Measurements from ENCODE around the gene PPP3CB.

DNA sequence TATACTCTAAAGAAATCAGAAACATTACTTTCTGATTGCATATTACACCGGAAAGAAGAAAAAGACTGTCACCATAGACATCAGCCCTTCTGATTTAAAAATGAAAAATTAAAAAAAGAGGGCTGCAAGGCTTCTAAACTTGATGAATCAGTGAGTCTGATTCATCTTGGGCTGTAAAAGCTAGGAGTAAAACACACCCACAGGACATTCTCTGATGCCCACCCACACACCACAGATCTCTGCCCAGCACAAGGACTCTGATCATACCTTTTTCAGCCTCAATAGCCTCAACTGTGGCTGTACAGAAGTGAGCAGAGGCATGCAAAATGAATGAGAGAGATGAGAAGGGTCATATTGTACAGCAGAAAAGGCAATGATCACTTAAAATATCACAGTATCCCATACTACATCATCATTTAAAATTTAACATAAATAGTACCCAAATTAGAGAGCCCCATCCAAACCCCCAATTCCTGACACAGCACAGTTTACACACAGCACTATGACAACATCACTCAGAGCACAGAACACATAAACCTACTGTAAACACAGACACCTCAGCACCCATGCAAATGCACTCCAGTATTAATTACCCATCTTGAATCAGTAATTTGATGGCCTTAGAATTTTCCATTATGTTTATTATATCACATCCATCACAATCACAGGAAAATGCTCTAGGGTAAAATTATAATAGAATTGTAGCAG lies 56.1 kb downstream of the PPP3CB start:
- TF ChIP-seq, protein P1, sequence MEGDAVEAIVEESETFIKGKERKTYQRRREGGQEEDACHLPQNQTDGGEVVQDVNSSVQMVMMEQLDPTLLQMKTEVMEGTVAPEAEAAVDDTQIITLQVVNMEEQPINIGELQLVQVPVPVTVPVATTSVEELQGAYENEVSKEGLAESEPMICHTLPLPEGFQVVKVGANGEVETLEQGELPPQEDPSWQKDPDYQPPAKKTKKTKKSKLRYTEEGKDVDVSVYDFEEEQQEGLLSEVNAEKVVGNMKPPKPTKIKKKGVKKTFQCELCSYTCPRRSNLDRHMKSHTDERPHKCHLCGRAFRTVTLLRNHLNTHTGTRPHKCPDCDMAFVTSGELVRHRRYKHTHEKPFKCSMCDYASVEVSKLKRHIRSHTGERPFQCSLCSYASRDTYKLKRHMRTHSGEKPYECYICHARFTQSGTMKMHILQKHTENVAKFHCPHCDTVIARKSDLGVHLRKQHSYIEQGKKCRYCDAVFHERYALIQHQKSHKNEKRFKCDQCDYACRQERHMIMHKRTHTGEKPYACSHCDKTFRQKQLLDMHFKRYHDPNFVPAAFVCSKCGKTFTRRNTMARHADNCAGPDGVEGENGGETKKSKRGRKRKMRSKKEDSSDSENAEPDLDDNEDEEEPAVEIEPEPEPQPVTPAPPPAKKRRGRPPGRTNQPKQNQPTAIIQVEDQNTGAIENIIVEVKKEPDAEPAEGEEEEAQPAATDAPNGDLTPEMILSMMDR (IDR thresholded peaks at IDR 0.05) = no peak
- TF ChIP-seq EP300 (IDR thresholded peaks at IDR 0.05) (no peak), POLR2A (IDR thresholded peaks at IDR 0.05) (no peak)
